ENCODE data around the gene RFC5. TPM values are rescaled to one million over a fixed set of nuclear protein-coding genes. Genes with fewer than 3 reads are reported as not detected.

The RFC5 gene
- total RNA-seq, 1 experiment from 2014 or later, result 34.7 TPM

- Histone ChIP-seq H3K9me2 (ENCODE audit: insufficient read depth) (no peaks in the 10 kb centered on the region), H2AFZ (peak overlapping the region; percentile 89), H3K9me3 (ENCODE audit: insufficient read depth, low read depth) (no peaks in the 10 kb centered on the region), H3K27me3 (ENCODE audit: insufficient read depth, low read depth) (no peaks in the 10 kb centered on the region), H3K4me1 (replicated peaks; ENCODE audit: insufficient read depth) (peaks cover 34% of the 10 kb centered on the region), H4K20me1 (ENCODE audit: insufficient read depth) (no peaks in the 10 kb centered on the region), H3F3A (ENCODE audit: insufficient read depth, low read depth) (peaks cover 26% of the 10 kb centered on the region), H3K4me3 (peak overlapping the region; percentile 79), H3K79me2 (ENCODE audit: low read depth) (peaks cover 45% of the 10 kb centered on the region), H3K4me2 (peak overlapping the region; percentile 98), H3K27ac (peak overlapping the region; percentile 94), H3K36me3 (ENCODE audit: low read depth) (no peaks in the 10 kb centered on the region)
- ChIA-PET POLR2A (ENCODE audit: unreplicated experiment) (interaction anchor here (0.5 to 0.7 kb wide), 4 partner anchors 9 to 419 kb away, joined by 3 to 11 read pairs (median 6); partner anchors contain the start of gene VSIG10), CTCF (interaction anchor here (0.6 to 0.7 kb wide), 4 partner anchors 29 to 1891 kb away, joined by 5 to 16 read pairs (median 9); no protein-coding TSS in a partner anchor)
- intact Hi-C loops (cut with micrococcal nuclease; ENCODE audit: unreplicated experiment), result loop anchor here (1.0 to 2.0 kb wide), 6 partner anchors 10 to 315 kb away; partner anchors contain the start of genes KSR2, PEBP1 and RFC5
- TSS peak; percentile 71 for BruUV-seq (replicated peaks)
- TF ChIP-seq CTCF (conservative IDR thresholded peaks at IDR 0.05) (no peak), EZH2 (IDR thresholded peaks at IDR 0.05; ENCODE audit: low read depth) (no peak)
- peak; percentile 48 to 64 for DNase-seq
Measured at GRCh38 chr12:118061873-118062843, 45.7 kb downstream of the RFC5 start.

- intact Hi-C loops (cut with micrococcal nuclease; ENCODE audit: unreplicated experiment), result loop anchor here (2.0 kb wide), 2 partner anchors 47 to 73 kb away; partner anchors contain the start of genes PEBP1 and RFC5
- ChIA-PET POLR2A (ENCODE audit: unreplicated experiment) (interaction anchor here (0.6 kb wide), 1 partner anchor 1851 kb away, joined by 14 read pairs; no protein-coding TSS in a partner anchor), CTCF (interaction anchor here (1.2 kb wide), 1 partner anchor 11 kb away, joined by 8 read pairs; no protein-coding TSS in a partner anchor)
- H3K27me3 ChIP-seq (ENCODE audit: insufficient read depth, low read depth), result no peaks in the 10 kb centered on the region
- H2AFZ ChIP-seq, result no peak overlapping the region
- no TSS peak for BruUV-seq (replicated peaks)
- H4K20me1 ChIP-seq (ENCODE audit: insufficient read depth), result no peaks in the 10 kb centered on the region
- TF ChIP-seq EZH2 (IDR thresholded peaks at IDR 0.05; ENCODE audit: low read depth), result no peak
- TF ChIP-seq CTCF (conservative IDR thresholded peaks at IDR 0.05), result no peak
- H3K4me2 ChIP-seq, result peak overlapping the region; percentile 98
- H3F3A ChIP-seq (ENCODE audit: insufficient read depth, low read depth), result peaks cover 26% of the 10 kb centered on the region
- H3K9me2 ChIP-seq (ENCODE audit: insufficient read depth), result no peaks in the 10 kb centered on the region
- H3K27ac ChIP-seq, result peak overlapping the region; percentile 94
- H3K4me3 ChIP-seq, result peak overlapping the region; percentile 79
- H3K36me3 ChIP-seq (ENCODE audit: low read depth), result no peaks in the 10 kb centered on the region
- H3K9me3 ChIP-seq (ENCODE audit: insufficient read depth, low read depth), result no peaks in the 10 kb centered on the region
- H3K79me2 ChIP-seq (ENCODE audit: low read depth), result peaks cover 35% of the 10 kb centered on the region
- peak in 1 of 2 experiments; percentile 52 for DNase-seq
- H3K4me1 ChIP-seq (replicated peaks; ENCODE audit: insufficient read depth), result peaks cover 34% of the 10 kb centered on the region
Measured at GRCh38 chr12:118063576-118064391, 47.3 kb downstream of the RFC5 start.

- CTCF ChIA-PET, result no interaction called here
- no peak overlapping the region for H2AFZ ChIP-seq
- intact Hi-C loops (cut with micrococcal nuclease; ENCODE audit: unreplicated experiment), result no loop called here
- H3K9me2 ChIP-seq (ENCODE audit: insufficient read depth), result no peaks in the 10 kb centered on the region
- no peak overlapping the region; the same call in 1 of the 2 replicates for H3K4me2 ChIP-seq
- no TSS peak for BruUV-seq (replicated peaks)
- H3F3A ChIP-seq (ENCODE audit: insufficient read depth, low read depth), result peaks cover 22% of the 10 kb centered on the region
- no peaks in the 10 kb centered on the region for H3K36me3 ChIP-seq (ENCODE audit: low read depth)
- no peak for TF ChIP-seq CTCF (conservative IDR thresholded peaks at IDR 0.05)
- TF ChIP-seq EZH2 (IDR thresholded peaks at IDR 0.05; ENCODE audit: low read depth), result no peak
- no peaks in the 10 kb centered on the region for H3K9me3 ChIP-seq (ENCODE audit: insufficient read depth, low read depth)
- POLR2A ChIA-PET (ENCODE audit: unreplicated experiment), result interaction anchor here (0.6 kb wide), 3 partner anchors 19 to 1850 kb away, joined by 3 to 14 read pairs (median 5); no protein-coding TSS in a partner anchor
- no peak overlapping the region for H3K4me3 ChIP-seq
- H3K4me1 ChIP-seq (replicated peaks; ENCODE audit: insufficient read depth), result peaks cover 27% of the 10 kb centered on the region
- H4K20me1 ChIP-seq (ENCODE audit: insufficient read depth), result no peaks in the 10 kb centered on the region
- peak overlapping the region; percentile 94; the same call in 1 of the 2 replicates for H3K27ac ChIP-seq
- DNase-seq, result no peak
- H3K79me2 ChIP-seq (ENCODE audit: low read depth), result peaks cover 30% of the 10 kb centered on the region
- no peaks in the 10 kb centered on the region for H3K27me3 ChIP-seq (ENCODE audit: insufficient read depth, low read depth)
Measured at GRCh38 chr12:118064608-118065007, 48.1 kb downstream of the RFC5 start.
